HUES64 (cell line): ENCODE results near the gene ARRDC2.
"Not testable (repeated sequence)": the region's sequence is repeated elsewhere in the genome, so short reads cannot be mapped to it uniquely, and the experiment has no call there.

Experiments used
- H3K27ac ChIP-seq: 2 replicates; pipeline ENCODE4 v1.7.0; 2013; ENCODE audit warnings: low read depth, low read length, inconsistent platforms
- H3K27me3 ChIP-seq: 2 replicates; pipeline ENCODE4 v1.6.1; 2013; ENCODE audit warnings: mild to moderate bottlenecking, low read length; ENCODE audit not compliant: insufficient read depth
- H3K36me3 ChIP-seq: 2 replicates; pipeline ENCODE4 v1.6.1; 2013; ENCODE audit warnings: mild to moderate bottlenecking, low read length; ENCODE audit not compliant: insufficient read depth
- H3K4me1 ChIP-seq: 2 replicates; pipeline ENCODE4 v1.6.1; 2013; ENCODE audit warnings: mild to moderate bottlenecking, low read length, moderate library complexity; ENCODE audit not compliant: insufficient read depth
- H3K4me3 ChIP-seq: 2 replicates; pipeline ENCODE4 v1.5.1; 2013; ENCODE audit warnings: mild to moderate bottlenecking, low read length, moderate library complexity
- H3K9ac ChIP-seq: 2 replicates; pipeline ENCODE4 v1.6.1; 2013; ENCODE audit warnings: mild to moderate bottlenecking, low read depth, low read length
- H3K9me3 ChIP-seq: 2 replicates; pipeline ENCODE4 v1.6.1; 2013; ENCODE audit warnings: low read depth, low read length; ENCODE audit not compliant: insufficient read depth
- WGBS: fragments of 150-250, 120-280 bp; methylation state at CpG from one replicate; pipeline ENCODE4 v1.1.7; 2013; ENCODE audit warnings: missing lambda C conversion rate; 5-methylcytosine and 5-hydroxymethylcytosine counted together

The ARRDC2 gene

DNA sequence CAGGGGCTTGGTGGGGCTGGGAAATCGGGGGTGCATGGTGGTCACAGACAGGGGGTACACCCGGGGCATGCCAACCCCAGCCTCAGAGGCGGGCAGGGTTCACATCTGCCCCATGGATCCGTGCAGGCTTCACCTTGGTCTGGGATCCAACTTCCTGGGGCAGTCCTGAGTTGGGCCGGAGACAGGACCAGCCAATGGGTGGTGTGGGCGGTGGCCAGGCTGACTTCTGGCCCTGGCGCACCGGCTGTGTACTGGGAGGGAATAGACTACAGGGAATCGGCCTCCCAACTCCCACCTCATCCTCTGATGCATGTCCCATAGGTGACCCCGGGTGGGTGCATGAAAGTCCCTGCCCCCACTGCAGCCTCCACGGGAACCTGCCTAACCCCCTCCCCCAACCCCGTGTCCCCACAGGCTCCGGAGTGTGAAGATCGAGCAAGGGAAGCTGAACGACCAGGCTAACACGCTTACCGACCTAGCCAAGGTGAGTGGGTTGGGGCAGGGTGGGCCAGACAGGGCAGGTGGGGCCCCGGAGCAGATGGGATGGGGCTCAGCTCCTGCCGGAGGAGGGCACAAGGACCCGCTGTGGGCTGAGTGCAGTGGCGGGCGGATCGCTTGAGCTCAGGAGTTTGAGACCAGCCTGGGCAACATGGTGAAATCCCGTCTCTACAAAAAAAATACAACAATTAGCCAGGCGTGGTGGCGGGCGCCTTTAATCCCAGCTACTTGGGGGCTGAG is 14.7 kb upstream of the ARRDC2 start:
- H3K9ac ChIP-seq, result no peak overlapping the region
- H3K4me1 ChIP-seq, result no peaks in the 10 kb centered on the region
- no peak overlapping the region for H3K4me3 ChIP-seq
- H3K27ac ChIP-seq, result no peak overlapping the region
- H3K27me3 ChIP-seq, result no peaks in the 10 kb centered on the region
- 89% methylated on average over 27 of the region's 27 CpGs for WGBS
- H3K9me3 ChIP-seq, result no peaks in the 10 kb centered on the region
- no peaks in the 10 kb centered on the region for H3K36me3 ChIP-seq

DNA sequence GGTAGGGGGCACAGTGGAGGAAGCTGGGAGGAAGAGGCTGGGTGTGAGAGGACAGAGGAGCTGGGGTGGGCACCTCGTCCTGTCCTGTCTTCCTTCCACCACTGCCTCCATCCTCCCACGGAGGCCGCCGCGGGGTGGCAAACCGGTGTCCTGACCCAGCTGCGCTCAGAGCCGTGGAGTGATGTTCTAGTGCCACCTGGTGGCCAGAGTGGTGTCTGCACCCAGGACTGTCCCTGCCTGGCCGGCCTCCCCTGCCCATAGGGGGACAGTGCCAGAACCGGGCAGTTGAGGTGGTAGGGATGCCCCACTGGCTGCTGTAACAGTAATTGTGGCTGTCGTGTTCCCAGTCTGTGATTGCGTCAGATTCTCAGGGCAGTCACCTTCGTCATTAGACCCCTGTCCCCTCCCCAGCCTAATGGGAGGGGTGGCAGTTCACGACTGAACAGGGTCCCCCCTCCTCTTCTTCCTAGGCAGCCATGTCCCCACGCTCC is 11.1 kb upstream of the ARRDC2 start:
- Histone ChIP-seq H3K36me3 (no peaks in the 10 kb centered on the region), H3K4me1 (no peaks in the 10 kb centered on the region), H3K9ac (no peak overlapping the region), H3K4me3 (no peak overlapping the region), H3K27me3 (peaks cover 22% of the 10 kb centered on the region), H3K27ac (no peak overlapping the region), H3K9me3 (no peaks in the 10 kb centered on the region)
- WGBS, result 26% methylated on average over 15 of the region's 15 CpGs

DNA sequence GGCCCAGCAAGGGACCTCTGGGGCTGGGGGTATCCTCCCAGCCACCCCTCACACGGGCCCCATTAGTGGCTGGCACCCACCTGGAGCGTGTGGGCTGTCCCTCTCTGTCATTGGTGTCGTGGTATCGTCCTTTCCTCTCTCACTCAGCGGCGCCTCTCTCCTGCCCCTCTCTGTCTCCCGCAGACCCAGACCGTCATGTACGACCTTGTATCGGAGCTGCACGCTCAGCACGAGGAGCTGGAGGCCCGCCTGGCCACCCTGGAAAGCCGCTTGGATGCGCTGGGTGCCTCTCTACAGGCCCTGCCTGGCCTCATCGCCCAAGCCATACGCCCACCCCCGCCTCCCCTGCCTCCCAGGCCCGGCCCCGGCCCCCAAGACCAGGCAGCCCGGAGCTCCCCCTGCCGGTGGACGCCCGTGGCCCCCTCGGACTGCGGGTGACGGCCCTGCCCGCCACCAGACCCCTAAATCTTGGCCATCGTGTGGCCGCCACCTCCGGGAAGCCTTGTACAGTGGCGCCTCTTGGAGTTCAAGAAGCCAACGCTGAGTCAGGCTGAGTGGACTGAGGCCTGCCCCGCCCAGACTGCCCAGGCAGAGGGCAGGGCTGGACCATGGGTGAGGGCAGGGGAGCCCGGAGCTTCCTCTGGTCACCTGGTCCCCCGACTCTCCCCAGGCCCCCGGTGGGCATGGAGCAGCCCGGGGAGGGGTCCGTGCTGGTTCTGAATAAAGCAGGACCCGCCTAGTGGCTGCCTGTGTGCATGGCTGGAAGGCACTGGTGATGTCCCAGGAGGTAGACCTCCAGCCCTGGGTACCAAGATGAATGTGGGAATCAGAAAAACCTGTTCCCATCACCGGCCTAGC is 9.8 kb upstream of the ARRDC2 start:
- 89% methylated on average over 41 of the region's 41 CpGs for WGBS
- Histone ChIP-seq H3K27me3 (peaks cover 28% of the 10 kb centered on the region), H3K9ac (no peak overlapping the region), H3K27ac (no peak overlapping the region), H3K36me3 (no peaks in the 10 kb centered on the region), H3K4me1 (no peaks in the 10 kb centered on the region), H3K4me3 (no peak overlapping the region), H3K9me3 (no peaks in the 10 kb centered on the region)

DNA sequence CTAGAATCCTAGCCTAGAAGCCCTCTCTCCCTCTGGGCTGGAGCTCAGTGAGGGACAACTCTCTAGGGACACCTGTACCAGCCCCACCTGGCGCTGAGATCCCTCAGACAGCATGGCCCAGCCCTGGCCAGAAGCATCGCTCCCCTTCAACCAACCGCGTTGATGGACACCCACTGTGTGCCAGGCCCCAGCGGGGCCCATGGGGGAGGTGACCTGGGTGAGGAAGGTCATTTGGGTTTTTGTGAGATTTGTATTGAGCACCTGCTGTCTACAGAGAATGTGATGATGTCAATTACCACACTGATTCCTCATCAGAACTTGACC is 9.2 kb upstream of the ARRDC2 start:
- WGBS, result 97% methylated on average over 5 of the region's 5 CpGs
- H3K9me3 ChIP-seq, result no peaks in the 10 kb centered on the region
- no peaks in the 10 kb centered on the region for H3K4me1 ChIP-seq
- H3K4me3 ChIP-seq, result no peak overlapping the region
- no peaks in the 10 kb centered on the region for H3K36me3 ChIP-seq
- no peak overlapping the region for H3K9ac ChIP-seq
- no peak overlapping the region for H3K27ac ChIP-seq
- H3K27me3 ChIP-seq, result peaks cover 28% of the 10 kb centered on the region

DNA sequence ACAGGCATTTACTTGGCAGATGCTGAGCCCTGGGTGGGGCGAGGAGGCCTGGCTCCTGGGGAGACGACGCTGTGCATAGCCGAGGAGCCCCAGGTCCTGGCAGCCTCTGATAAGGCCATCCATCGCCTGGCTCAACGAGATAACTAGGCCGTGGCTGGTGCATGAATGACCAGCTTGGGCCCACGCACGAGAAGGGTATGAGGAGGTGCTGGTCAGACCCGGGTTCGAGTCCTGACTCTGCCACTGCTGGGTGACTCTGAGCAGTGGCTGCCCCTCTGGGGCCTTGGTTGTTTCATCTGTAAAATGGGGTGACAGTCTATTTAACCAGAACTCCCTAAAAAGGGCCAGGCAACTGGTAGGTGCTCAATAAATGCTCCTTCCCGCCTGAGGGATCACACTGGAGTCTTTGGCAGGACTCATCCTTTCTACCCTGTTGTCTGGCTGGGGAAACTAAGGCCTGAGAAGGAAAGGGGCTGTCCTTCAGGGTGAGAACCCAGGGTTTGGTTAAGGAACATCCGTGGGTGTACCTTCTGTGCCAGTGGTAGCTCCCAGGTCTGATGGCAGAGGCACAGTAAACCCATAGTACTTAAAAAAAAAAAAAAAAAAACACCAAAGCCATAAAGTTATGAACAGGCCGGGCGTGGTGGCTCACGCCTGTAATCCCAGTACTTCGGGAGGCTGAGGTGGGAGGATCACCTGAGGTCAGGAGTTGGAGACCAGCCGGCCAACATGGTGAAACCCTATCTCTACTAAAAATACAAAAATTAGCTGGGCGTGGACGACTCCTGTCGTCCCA is 8.1 kb upstream of the ARRDC2 start:
- no peaks in the 10 kb centered on the region for H3K4me1 ChIP-seq
- H3K27me3 ChIP-seq, result peaks cover 28% of the 10 kb centered on the region
- no peak overlapping the region for H3K4me3 ChIP-seq
- no peak overlapping the region for H3K27ac ChIP-seq
- no peaks in the 10 kb centered on the region for H3K9me3 ChIP-seq
- no peaks in the 10 kb centered on the region for H3K36me3 ChIP-seq
- 91% methylated on average over 20 of the region's 21 CpGs for WGBS
- no peak overlapping the region for H3K9ac ChIP-seq

DNA sequence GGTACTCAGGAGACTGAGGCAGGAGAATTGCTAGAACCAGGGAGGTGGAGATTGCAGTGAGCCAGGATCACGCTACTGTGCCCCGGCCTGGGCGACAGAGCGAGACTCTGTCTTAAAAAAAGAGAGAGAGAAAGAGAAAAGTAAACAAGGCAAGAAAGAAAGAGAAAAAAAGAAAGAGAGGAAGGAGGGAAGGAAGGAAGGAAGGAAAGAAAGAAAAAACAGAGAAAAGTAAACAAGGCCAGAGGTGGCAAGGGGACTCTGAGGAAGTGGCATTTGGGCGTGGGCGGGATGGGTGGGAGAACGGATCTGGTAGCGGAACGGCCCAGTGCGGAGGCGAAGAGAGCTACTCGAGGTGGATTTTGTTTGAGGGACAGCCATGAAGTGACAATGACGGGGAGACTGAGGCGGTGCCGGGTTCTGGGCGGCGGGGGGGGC is 7.5 kb upstream of the ARRDC2 start:
- H3K27me3 ChIP-seq, result peaks cover 28% of the 10 kb centered on the region
- H3K9me3 ChIP-seq, result no peaks in the 10 kb centered on the region
- H3K36me3 ChIP-seq, result no peaks in the 10 kb centered on the region
- peak overlapping the region; percentile 54 for H3K4me3 ChIP-seq
- no peak overlapping the region for H3K9ac ChIP-seq
- H3K27ac ChIP-seq, result no peak overlapping the region
- no peaks in the 10 kb centered on the region for H3K4me1 ChIP-seq
- 28% methylated on average over 17 of the region's 17 CpGs for whole genome bisulfite sequencing

DNA sequence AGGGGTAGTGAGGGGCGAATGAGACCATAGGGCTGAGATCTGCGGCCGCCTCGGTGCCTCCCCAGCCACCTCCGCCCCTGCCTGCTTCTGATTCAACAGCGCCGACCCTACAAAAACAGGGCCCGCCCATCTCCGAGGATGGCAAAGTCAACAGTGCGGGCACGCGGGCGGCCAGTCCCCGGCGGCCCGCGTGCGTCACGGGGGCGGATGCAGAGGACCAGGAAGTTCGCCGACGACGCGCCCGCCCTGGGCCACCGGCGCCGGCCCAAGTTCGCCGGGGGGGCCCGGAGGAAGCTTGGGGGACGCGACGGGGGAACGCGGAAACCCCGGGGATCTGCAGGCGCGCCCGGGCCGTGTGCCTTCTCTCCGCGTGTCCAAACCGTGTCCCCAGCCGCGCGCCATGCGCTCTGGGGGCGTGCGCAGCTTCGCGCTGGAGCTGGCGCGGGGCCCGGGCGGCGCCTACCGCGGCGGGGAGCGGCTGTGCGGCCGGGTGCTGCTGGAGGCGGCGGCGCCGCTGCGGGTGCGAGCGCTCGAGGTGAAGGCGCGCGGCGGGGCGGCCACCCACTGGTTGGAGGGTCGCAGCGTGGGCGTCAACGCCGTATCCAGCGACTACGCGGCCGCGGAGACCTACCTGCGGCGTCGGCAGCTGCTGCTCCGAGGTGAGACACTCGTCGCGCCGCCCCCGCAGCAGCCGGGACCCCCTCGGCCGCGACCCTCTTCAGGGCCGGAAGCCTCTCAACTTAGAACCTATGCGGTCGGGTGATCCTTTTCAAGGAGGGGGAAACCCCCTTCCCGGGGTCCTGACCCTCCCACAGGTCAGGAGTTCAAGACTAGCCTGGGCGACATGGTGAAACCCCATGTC is 6.8 kb upstream of the ARRDC2 start:
- H3K9ac ChIP-seq, result peak overlapping the region; percentile 59; the same call in 1 of the 2 replicates
- peaks cover 28% of the 10 kb centered on the region for H3K27me3 ChIP-seq
- no peaks in the 10 kb centered on the region for H3K9me3 ChIP-seq
- 2% methylated on average over 105 of the region's 105 CpGs for WGBS
- H3K36me3 ChIP-seq, result no peaks in the 10 kb centered on the region
- no peaks in the 10 kb centered on the region for H3K4me1 ChIP-seq
- no peak overlapping the region for H3K27ac ChIP-seq
- peak overlapping the region; percentile 54 for H3K4me3 ChIP-seq

DNA sequence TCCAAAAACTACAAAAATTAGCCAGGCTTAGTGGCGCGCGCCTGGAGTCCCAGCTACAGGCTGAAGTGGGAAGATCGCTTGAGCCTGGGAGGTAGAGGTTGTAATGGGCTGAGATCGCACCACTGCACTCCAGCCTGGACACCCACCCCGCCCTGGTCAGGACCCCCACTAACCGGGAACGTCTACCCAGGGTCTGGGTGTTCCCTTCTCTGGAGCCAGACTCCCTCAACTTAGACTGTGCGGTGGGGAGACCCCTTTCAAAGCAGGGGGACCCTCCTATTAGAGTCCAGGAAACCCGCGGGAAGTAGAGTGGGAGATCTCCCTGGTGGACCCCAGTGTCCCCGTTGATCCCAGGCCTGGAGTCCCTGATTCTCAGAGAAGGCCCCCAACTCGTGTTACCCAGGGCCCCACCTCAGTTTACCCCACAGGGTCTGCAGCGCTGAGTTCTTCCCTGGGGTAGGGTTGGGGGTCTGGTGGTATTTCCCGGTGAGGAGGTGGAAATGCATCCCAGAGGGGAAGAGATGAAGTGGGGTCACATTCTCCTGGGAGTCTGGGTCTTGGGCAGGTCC is 6.1 kb upstream of the ARRDC2 start:
- H3K27me3 ChIP-seq, result peaks cover 28% of the 10 kb centered on the region
- H3K4me3 ChIP-seq, result peak overlapping the region; percentile 54
- no peak overlapping the region; the same call in 1 of the 2 replicates for H3K9ac ChIP-seq
- WGBS, result 70% methylated on average over 15 of the region's 15 CpGs
- H3K9me3 ChIP-seq, result no peaks in the 10 kb centered on the region
- H3K4me1 ChIP-seq, result no peaks in the 10 kb centered on the region
- H3K27ac ChIP-seq, result no peak overlapping the region
- H3K36me3 ChIP-seq, result no peaks in the 10 kb centered on the region

DNA sequence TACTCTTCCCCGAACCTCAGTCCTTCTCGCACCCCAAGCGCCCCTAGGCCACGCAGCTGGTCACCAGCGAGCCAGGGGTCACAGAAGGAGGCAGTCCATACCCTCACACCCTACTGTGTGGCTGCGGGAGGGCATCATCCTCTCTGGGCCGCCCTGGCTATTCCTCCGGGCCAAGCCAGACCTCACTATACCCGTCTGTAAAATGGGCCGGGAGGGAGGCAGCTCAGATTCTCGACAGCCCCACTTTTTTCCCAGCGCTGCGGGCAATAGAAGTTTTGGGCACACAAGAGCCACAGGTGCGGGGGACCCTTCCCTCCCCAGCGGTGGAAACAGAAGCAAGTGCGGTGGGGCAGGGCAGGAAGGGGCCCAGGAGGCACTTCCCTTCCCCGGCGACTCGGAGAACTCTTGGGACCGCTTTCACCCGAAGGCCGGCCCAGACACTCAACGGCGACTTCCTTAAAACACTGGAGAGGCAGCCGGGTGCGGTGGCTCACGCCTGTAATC is 5.6 kb upstream of the ARRDC2 start:
- Histone ChIP-seq H3K9ac (no peak overlapping the region), H3K27ac (no peak overlapping the region), H3K4me1 (no peaks in the 10 kb centered on the region), H3K4me3 (no peak overlapping the region), H3K9me3 (no peaks in the 10 kb centered on the region), H3K36me3 (no peaks in the 10 kb centered on the region), H3K27me3 (peaks cover 28% of the 10 kb centered on the region)
- WGBS, result 93% methylated on average over 27 of the region's 27 CpGs

DNA sequence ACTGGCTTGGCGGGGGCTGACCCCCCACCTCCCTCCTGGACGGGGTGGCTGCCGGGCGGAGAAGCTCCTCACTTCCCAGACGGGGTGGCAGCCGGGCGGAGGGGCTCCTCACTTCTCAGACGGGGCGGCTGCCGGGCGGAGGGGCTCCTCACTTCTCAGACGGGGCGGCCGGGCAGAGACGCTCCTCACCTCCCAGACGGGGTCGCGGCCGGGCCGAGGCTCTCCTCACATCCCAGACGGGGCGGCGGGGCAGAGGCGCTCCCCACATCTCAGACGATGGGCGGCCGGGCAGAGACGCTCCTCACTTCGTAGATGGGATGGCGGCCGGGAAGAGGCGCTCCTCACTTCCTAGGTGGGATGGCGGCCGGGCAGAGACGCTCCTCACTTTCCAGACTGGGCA is 2.2 kb upstream of the ARRDC2 start:
- not testable (repeated sequence) for H3K9ac ChIP-seq, H3K36me3 ChIP-seq, H3K4me3 ChIP-seq, H3K27ac ChIP-seq, H3K9me3 ChIP-seq, H3K4me1 ChIP-seq
- WGBS, result 97% methylated on average over 27 of the region's 35 CpGs
- peaks cover 18% of the 10 kb centered on the region for H3K27me3 ChIP-seq
